Activated naive CD8-positive, alpha-beta T cell (primary cell): ENCODE measurements around the gene RRP8.
A peak's percentile ranks its signal among the peaks of the same experiment; 100 is the strongest.

Experiments used
- H3K27ac Mint-ChIP-seq: one replicate; pipeline ENCODE4 v1.8.0; 2021; ENCODE audit warnings: mixed read lengths
- H3K27me3 Mint-ChIP-seq: one replicate; pipeline ENCODE4 v1.8.0; 2021; ENCODE audit warnings: mixed read lengths
- H3K36me3 Mint-ChIP-seq: one replicate; pipeline ENCODE4 v1.8.0; 2021; ENCODE audit warnings: mixed read lengths
- H3K4me1 Mint-ChIP-seq: one replicate; pipeline ENCODE4 v1.8.0; 2021; ENCODE audit warnings: low read depth, mixed read lengths
- H3K4me3 Mint-ChIP-seq: one replicate; pipeline ENCODE4 v1.8.0; 2021; ENCODE audit warnings: mild to moderate bottlenecking, mixed read lengths
- H3K9me3 Mint-ChIP-seq: one replicate; pipeline ENCODE4 v1.8.0; 2021; ENCODE audit warnings: low read depth, mixed read lengths

Gene RRP8

DNA sequence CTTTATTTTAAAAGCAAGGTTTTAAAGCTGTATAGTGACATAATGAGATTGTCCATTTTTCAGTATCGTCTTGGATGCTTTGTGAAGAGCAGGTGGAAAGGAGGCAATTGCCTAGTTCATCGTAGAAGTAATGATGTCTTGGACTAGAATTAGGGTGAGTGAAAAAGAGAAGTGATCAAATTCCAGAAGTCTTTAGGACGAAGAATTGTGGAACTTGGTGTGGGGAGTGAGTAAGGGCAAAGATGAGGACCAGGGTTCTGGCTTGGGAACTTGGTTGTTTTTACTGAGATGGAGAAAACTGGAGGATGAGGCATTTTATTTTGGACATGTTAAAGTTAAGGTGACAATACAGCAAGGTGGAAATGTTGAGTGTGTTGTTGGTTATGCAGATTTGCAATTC lies 1.4 kb upstream of the RRP8 start:
- Mint-ChIP-seq H3K4me3 (no peak overlapping the region), H3K9me3 (no peaks in the 10 kb centered on the region), H3K27ac (no peak overlapping the region), H3K27me3 (no peaks in the 10 kb centered on the region), H3K36me3 (no peaks in the 10 kb centered on the region), H3K4me1 (peaks cover 31% of the 10 kb centered on the region)

DNA sequence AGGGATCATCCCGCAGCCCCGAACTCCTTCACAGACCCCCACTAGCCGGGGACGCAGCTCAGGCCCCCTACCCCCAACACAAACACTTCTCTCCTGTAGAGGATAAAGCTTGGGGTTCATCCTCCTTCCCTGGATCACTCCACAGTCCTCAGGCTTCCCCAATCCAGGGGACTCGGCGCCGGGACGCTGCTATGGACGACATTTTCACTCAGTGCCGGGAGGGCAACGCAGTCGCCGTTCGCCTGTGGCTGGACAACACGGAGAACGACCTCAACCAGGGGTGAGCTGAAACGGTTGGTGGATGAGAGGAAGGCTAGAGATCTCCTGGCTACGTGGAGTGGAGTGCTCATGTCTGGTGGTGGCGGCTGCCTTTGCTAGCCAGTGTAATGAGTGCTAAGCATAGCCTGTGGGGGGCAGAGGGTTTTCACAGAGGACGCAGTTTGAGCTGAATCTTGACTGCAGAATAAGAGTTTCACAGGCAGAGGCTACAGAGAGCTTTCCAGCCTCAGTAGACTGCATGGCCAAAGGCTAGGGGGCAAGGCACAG lies 738 bp upstream of the RRP8 start:
- Mint-ChIP-seq H3K36me3 (peaks cover 4% of the 10 kb centered on the region), H3K4me1 (peaks cover 33% of the 10 kb centered on the region)

DNA sequence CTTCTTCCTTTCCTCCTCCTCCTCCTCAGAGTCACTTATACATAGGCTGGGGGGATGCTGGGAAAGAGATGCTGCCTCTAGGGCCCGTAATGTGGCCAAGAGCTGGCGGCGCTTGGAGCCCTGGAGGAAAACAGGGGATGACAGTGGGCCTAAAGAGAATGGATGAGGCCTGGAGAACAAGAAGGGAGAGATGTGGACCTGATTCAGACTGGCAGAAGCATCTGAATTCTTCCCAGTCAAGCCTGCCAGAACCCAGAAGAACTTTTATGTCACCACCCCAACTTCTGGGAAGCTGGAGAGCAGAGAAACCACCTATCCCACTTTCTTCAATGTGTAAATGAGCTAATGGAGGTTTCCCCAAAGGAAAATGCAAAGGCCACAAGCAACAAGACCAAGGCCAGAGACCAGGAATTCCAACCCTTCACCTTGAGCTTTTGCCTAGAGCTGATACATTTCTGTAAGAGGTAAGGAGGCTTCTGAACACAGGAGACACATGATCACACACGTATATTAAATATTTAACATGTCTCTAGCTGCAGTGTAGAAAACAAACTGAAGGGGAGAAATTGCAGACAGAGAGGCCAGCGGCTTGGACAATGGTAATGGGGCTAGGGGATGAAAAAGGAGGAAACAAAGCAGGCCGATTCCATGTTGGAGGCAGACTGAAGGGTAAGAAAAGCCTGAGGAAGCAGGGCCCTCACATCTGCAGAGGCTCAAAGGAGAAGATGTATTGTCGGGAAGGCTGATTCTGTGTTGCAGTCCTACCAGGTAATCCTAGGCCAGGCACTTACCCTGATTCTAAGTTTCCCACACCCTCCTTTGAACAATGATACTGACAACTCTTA lies 1.1 kb downstream of the RRP8 start:
- peaks cover 29% of the 10 kb centered on the region for H3K4me1 Mint-ChIP-seq
- no peak overlapping the region for H3K4me3 Mint-ChIP-seq
- peak overlapping the region; percentile 82 for H3K27ac Mint-ChIP-seq
- H3K36me3 Mint-ChIP-seq: peaks cover 11% of the 10 kb centered on the region
- no peaks in the 10 kb centered on the region for H3K27me3 Mint-ChIP-seq
- no peaks in the 10 kb centered on the region for H3K9me3 Mint-ChIP-seq

More for the DNA sequence above, 738 bp upstream of the RRP8 start:
- H3K27me3 Mint-ChIP-seq: no peaks in the 10 kb centered on the region
- H3K4me3 Mint-ChIP-seq: no peak overlapping the region
- H3K9me3 Mint-ChIP-seq: no peaks in the 10 kb centered on the region
- H3K27ac Mint-ChIP-seq: no peak overlapping the region

DNA sequence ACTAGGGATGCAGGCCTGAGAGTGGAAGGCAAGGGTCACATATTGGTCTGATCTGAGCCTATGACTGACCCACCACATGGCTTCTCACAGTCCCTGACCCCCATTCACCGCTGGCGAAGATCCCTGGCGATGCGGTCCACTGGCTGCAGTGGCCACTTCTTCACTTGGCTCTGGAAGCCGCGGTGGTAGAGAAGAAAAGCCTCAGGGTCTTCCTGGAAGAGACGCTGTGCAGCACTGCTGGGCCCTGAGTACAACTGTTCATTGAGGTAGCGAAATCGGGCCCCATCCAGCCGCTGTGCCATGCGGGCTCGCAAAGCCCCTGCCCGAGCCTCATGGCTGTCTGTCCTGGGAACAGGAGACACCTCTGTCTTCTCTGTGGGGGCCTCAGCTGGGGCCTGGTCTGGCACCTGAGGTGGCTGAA lies 2.4 kb downstream of the RRP8 start:
- H3K4me3 Mint-ChIP-seq: no peak overlapping the region
- peaks cover 35% of the 10 kb centered on the region for H3K4me1 Mint-ChIP-seq
- peaks cover 16% of the 10 kb centered on the region for H3K36me3 Mint-ChIP-seq
- H3K9me3 Mint-ChIP-seq: no peaks in the 10 kb centered on the region
- peak overlapping the region; percentile 16 for H3K27ac Mint-ChIP-seq
- H3K27me3 Mint-ChIP-seq: no peaks in the 10 kb centered on the region

DNA sequence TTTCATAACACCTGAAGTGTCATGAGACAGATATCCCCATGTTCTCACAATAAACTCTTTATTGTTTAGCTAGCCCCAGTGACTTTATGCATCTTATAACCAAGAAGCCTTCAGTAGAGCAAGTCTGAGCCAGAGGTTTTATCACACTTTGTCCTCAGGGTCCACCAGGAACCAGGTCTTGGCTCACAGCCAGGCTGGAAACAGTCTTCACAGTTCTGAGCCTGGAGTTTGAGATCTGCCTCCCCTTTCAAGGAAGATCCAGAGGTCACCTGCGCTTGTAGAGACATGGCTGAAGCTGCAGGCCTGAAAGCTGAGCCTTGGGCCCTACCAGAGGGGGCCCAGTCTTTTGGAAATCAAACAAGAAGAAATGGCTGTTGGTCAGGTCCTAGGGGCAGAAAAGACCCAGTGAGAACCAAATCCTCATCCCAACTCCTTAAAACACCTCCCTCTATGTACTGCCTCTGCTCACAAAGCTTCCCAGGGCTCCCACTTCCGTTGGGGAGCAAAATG lies 3.5 kb downstream of the RRP8 start:
- H3K4me3 Mint-ChIP-seq: no peak overlapping the region
- peaks cover 41% of the 10 kb centered on the region for H3K4me1 Mint-ChIP-seq
- H3K36me3 Mint-ChIP-seq: peaks cover 18% of the 10 kb centered on the region
- no peaks in the 10 kb centered on the region for H3K9me3 Mint-ChIP-seq
- H3K27me3 Mint-ChIP-seq: no peaks in the 10 kb centered on the region
- H3K27ac Mint-ChIP-seq: peak overlapping the region; percentile 5

DNA sequence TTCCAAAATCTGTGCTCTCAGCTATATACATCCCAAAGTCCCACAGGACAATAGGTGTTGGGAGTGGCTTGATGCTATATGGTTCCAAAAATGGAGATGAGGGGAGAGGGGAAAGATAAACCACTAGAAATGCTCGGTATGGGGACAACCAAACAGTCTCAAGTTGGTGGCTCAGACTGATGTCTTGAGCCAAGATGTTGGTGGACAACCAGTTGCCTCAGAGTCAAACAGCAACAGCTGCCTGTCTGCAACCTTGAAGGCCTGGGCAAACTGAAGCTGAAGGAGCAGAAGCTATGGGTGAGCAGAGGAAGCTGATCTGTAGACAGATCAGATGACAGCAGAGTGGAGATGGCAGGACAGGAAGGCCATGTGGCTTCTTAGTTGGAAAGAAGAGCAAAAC lies 4.0 kb downstream of the RRP8 start:
- Mint-ChIP-seq H3K4me1 (peaks cover 44% of the 10 kb centered on the region), H3K9me3 (no peaks in the 10 kb centered on the region), H3K27me3 (no peaks in the 10 kb centered on the region), H3K27ac (peak overlapping the region; percentile 5), H3K36me3 (peaks cover 18% of the 10 kb centered on the region), H3K4me3 (peak overlapping the region; percentile 5)

DNA sequence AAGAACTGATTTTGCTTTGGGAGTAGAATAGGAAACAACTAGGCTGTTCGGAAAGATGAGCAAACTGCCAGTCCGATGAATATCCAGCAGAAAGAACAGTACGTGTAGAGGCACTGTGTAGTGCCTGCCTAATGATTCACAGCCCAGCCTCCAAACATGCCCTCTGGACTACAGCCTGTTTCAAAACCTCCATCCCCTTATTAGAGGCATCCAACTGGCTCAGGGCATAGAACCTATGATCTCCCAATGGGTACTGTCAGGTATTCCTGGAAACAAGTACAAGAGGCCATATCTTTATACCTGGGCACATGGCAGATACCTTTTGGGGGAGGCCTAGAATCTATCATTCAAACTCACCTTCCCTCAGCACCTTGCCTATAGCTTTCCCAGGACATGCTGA lies 4.9 kb downstream of the RRP8 start:
- no peak overlapping the region for H3K4me3 Mint-ChIP-seq
- no peaks in the 10 kb centered on the region for H3K27me3 Mint-ChIP-seq
- H3K36me3 Mint-ChIP-seq: peaks cover 22% of the 10 kb centered on the region
- H3K27ac Mint-ChIP-seq: peak overlapping the region; percentile 64
- peaks cover 53% of the 10 kb centered on the region for H3K4me1 Mint-ChIP-seq
- H3K9me3 Mint-ChIP-seq: no peaks in the 10 kb centered on the region

DNA sequence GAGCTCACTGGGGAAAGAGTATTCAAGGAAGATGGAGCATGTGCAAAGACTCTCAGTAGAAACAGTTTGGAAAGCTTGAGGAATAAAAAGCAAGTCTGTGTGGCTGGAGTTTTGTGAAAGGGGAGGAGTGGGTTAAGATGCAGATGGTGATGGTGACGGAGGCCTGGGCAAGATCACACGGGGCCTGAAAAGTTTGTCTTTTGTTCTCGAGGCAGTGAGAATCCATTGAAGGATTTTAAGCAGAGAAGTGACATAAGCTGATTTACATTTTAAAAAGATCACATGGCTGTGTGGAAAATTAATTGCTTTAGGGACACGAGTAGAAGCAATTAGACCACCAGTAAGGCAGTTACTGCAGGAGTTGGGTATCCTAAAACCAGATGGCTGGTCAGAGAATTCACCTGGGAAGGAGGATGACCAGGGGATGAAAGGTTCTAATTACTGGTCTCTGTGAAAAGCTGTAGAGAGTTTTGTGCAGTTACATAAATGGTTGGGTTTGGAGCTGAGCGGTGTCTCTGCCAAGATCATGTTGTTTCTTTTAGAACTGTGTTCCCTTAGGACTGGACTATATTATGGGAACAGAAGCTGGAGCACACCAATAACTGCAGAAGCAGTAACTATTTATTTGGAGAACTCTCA lies 7.1 kb downstream of the RRP8 start:
- Mint-ChIP-seq H3K9me3 (no peaks in the 10 kb centered on the region), H3K27me3 (no peaks in the 10 kb centered on the region), H3K4me1 (peaks cover 55% of the 10 kb centered on the region), H3K27ac (peak overlapping the region; percentile 73), H3K36me3 (peaks cover 28% of the 10 kb centered on the region), H3K4me3 (no peak overlapping the region)

DNA sequence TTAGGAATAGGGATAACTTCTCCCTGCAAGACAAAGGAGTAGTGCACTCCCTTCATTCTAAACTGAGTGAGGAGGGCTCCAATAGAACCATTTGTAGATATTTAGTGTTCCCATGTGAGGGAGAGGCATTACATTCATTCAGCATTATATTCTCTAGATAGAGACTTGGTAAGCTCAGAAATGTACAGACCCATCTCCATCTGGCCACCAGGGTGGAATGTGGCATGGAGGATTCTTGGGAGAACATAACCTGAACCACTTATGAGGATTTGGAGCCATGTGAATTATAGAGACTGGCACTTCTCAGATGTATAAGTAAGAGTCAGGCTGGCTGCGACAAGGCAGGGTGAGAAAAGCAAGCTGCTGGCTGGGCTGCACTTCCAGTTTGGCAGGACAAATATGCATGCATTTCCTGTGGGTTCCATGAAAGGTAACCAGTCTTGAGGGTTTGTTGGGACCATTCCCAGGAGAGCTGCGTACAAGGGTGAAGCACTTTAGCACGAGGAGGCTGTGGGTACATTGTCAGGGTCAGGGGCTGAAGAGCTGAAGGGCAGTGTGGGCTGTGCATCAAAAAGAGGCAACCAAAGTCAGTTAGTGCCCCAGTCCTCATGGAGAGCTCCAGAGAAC lies 9.2 kb downstream of the RRP8 start:
- peaks cover 25% of the 10 kb centered on the region for H3K36me3 Mint-ChIP-seq
- no peaks in the 10 kb centered on the region for H3K27me3 Mint-ChIP-seq
- H3K9me3 Mint-ChIP-seq: no peaks in the 10 kb centered on the region
- H3K4me3 Mint-ChIP-seq: no peak overlapping the region
- H3K4me1 Mint-ChIP-seq: peaks cover 45% of the 10 kb centered on the region
- peak overlapping the region; percentile 31 for H3K27ac Mint-ChIP-seq

DNA sequence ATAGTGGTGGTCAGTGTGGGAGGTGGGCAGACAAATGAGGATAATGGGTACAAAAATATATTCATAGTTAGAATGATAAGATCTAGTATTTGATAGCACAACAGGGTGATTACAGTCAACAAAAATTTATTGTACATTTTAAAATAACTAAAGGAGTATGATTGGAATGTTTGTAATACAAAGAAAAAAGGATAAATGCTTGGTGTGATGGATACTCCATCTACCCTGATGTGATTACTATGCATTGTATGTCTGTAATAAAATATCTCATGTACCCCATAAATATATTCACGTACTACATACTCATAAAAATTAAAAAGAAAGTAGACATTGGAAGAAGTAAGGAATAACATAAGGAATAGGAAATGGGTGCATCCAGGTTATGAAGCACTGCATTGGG lies 15.4 kb downstream of the RRP8 start:
- Mint-ChIP-seq H3K27ac (no peak overlapping the region), H3K36me3 (peaks cover 29% of the 10 kb centered on the region), H3K27me3 (no peaks in the 10 kb centered on the region), H3K9me3 (peaks cover 19% of the 10 kb centered on the region), H3K4me1 (peaks cover 4% of the 10 kb centered on the region), H3K4me3 (no peak overlapping the region)

DNA sequence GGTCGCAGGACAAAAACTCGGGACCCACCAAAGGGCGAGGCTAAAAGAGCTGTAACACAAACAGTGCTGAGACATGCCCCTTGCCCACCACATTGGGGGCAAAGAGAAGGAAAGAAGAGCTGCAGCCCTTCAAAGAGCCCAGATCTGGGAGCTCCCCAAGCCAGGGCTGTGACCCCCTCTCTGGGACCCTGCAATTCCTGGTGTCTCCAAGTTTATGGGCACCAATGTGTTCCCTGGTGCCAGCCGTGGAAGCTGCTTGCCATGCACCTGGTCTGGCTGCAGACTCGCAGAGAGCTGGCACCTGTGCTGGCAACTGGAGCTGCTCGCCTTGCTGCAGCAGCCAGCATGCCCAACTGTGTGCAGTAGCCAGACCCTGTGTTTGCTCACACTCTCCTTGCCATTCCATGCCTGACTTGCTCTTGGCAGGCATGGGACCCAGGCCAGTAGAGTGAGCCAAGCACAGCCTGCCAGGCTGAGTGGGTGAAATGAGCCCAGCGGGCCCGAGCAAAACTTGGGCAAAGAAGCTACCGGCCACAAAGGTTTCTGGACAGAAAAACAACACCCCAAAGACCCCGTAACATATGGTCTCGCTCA lies 16.0 kb downstream of the RRP8 start:
- H3K4me3 Mint-ChIP-seq: no peak overlapping the region

DNA sequence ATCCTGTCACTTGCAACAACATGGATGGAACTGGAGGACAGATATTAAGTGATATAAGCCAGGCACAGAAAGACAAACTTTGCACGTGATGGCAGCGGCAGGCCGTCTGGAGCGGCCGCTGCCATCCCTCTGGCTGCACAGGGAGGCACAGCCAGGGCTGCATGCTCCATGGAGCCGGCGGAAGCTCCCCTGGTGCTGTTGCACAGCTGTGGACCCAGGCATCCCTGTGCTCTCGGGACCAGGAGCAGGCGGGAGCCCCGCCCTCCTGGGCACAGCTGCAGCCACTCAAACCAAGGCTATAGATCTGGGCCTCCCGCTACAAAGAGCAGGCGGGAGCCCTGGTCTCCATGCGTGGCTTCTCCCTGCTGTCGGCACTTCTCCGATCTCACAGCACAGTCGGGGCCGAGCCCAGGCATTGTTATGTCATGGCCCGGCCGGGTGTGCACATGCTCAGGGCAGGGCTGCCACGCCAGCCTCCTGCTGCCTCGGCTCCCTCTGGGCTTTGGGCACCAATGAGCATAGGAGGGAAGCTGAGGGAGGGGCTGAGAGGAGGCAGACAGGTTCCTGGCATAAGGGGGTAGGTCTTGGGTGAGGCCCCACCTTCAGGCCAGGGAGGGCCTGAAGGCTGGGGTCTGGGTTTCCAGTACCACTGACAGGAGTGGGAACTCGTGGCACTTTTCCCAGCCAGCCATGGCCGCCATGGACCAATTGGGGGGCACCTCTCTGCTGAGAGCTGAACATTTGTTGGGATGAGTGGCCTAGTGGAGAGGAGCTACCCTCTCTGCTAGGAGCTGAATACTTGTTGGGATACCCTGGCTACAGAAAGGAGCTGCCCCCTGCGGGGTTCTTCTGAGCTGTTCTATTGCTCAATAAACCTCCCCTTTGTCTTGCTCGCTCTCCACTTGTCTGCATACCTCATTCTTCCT lies 16.7 kb downstream of the RRP8 start:
- H3K4me1 Mint-ChIP-seq: peaks cover 6% of the 10 kb centered on the region
- H3K27me3 Mint-ChIP-seq: no peaks in the 10 kb centered on the region
- peaks cover 38% of the 10 kb centered on the region for H3K36me3 Mint-ChIP-seq
- H3K27ac Mint-ChIP-seq: no peak overlapping the region
- no peak overlapping the region for H3K4me3 Mint-ChIP-seq
- peaks cover 29% of the 10 kb centered on the region for H3K9me3 Mint-ChIP-seq

More for the DNA sequence above, 16.0 kb downstream of the RRP8 start:
- Mint-ChIP-seq H3K4me1 (peaks cover 6% of the 10 kb centered on the region), H3K9me3 (peaks cover 25% of the 10 kb centered on the region), H3K27ac (no peak overlapping the region), H3K27me3 (no peaks in the 10 kb centered on the region), H3K36me3 (peaks cover 35% of the 10 kb centered on the region)

DNA sequence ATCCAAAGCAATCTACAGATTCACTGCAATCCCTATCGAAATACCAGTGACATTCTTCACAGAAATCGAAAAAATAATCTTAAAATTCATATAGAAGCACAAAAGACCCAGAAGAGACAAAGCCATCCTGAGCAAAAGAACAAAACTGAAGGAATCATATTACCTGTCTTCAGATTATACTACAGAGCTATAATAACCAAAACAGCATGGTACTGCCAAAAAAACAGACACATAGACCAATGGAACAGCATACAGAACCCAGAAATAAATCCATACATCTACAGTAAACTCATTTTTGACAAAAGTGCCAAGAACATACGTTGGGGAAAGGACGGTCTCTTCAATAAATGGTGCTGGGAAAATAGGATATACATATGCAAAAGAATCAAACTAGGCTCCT lies 18.9 kb downstream of the RRP8 start:
- H3K9me3 Mint-ChIP-seq: peaks cover 29% of the 10 kb centered on the region
- peaks cover 6% of the 10 kb centered on the region for H3K4me1 Mint-ChIP-seq
- peaks cover 37% of the 10 kb centered on the region for H3K36me3 Mint-ChIP-seq
- no peak overlapping the region for H3K4me3 Mint-ChIP-seq
- no peaks in the 10 kb centered on the region for H3K27me3 Mint-ChIP-seq
- H3K27ac Mint-ChIP-seq: no peak overlapping the region

DNA sequence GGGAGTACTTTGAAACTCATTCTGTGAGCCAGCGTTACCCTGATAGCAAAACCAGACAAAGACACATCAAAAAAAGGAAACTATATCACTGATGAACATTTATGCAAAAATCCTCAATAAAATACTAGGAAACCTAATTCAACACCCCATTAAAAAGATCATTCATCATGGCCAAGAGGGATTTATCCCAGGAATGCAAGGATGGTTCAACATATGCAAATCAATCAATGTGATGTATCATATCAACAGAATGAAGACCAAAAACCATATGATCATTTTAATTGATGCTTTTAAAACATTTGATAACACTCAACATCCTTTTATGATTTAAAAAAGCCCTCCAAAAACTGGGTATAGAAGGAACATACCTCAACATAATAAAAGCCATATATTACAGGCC lies 19.8 kb downstream of the RRP8 start:
- Mint-ChIP-seq H3K27me3 (no peaks in the 10 kb centered on the region), H3K36me3 (peaks cover 37% of the 10 kb centered on the region), H3K27ac (no peak overlapping the region), H3K4me3 (no peak overlapping the region), H3K9me3 (peaks cover 29% of the 10 kb centered on the region), H3K4me1 (peaks cover 6% of the 10 kb centered on the region)
